ENCODE results near the gene SUSD5. TPM values are rescaled to one million over a fixed set of nuclear protein-coding genes. Genes with fewer than 3 reads are reported as not detected.
A peak's percentile ranks its signal among the peaks of the same experiment; 100 is the strongest.

Gene SUSD5
- polyA plus RNA-seq, 1 of the 3 experiments (the other 2 are of a cell fraction): 1.2 TPM

DNA sequence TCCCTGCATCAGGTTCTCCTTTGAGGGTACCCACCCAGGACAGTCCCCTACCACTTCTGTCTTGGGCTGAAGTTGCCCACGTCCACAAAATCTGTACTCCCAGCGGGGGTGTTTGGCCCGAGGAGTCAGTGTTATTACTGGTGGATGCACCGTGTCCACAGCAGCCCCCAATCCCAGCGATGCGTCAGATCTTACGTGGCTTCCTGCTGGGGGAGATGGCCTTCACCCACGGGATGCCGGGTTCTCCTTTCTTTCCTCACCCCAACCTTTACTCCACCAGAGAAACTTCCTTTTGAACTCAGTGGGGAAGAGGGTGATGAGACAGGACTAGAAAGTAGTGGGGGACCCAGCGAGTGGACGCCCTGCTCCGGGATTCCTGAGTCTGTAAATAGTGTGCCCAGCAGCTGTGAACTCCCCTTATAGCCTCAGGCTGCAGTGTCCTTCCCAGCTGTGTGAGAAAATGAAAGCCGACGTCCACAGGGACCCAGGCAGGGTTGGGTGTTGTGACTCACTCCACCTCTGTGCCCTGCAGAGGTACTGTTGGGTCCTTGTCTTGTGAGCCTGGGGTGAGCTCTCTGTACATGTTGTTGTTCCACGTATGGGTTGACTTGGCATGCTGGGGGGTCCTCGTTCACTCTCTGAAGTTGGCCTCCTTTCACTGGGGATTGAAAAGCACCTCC, 73.2 kb downstream of the SUSD5 start:
- 92% methylated on average over 13 of the region's 16 CpGs for WGBS (ENCODE audit: low lambda C conversion rate)
- H3K9me2 ChIP-seq: no peaks in the 10 kb centered on the region
- no peak overlapping the region for H3K9ac ChIP-seq
- CTCF ChIA-PET: interaction anchor here (0.6 to 4.5 kb wide), 4 partner anchors 14 to 227 kb away, joined by 3 to 25 read pairs (median 10); no protein-coding TSS in a partner anchor
- H3K9me3 ChIP-seq: no peaks in the 10 kb centered on the region
- H3K79me2 ChIP-seq (ENCODE audit: insufficient read depth): no peaks in the 10 kb centered on the region
- H4K20me1 ChIP-seq (ENCODE audit: insufficient read depth): no peaks in the 10 kb centered on the region
- peaks cover 16 to 27% of the 10 kb centered on the region in 2 experiments for H3K36me3 ChIP-seq (replicated peaks in 1 of 2; ENCODE audit: control insufficient read depth in 1 of 2, insufficient read depth in 2 of 2, low read length in 1 of 2)
- no peak overlapping the region for H3K27ac ChIP-seq (ENCODE audit: low read depth in 2 of 2, low read length in 1 of 2)
- no peak for DNase-seq
- no peak overlapping the region for H2AFZ ChIP-seq (ENCODE audit: low read depth)
- no peak overlapping the region for H3K4me2 ChIP-seq
- no peak overlapping the region for H3K4me3 ChIP-seq (ENCODE audit: low read depth in 2 of 2, low read length in 1 of 2)
- POLR2A ChIA-PET: no interaction called here
- H3K27me3 ChIP-seq (ENCODE audit: insufficient read depth): no peaks in the 10 kb centered on the region
- no peak for TF ChIP-seq JUND (IDR thresholded peaks at IDR 0.05)
- no peak for TF ChIP-seq CHD2 (IDR thresholded peaks at IDR 0.05; ENCODE audit: low read length, partially characterized antibody)
- H3K4me1 ChIP-seq (ENCODE audit: control insufficient read depth in 1 of 2, insufficient read depth in 2 of 2, low read depth in 1 of 2, low read length in 1 of 2): 0 out of 4 replicates have a peak, but pooled peaks cover 0 to 9% of the 10 kb centered on the region in 2 experiments
- peaks cover 4% of the 10 kb centered on the region for H3F3A ChIP-seq (replicated peaks; ENCODE audit: insufficient read depth)

DNA sequence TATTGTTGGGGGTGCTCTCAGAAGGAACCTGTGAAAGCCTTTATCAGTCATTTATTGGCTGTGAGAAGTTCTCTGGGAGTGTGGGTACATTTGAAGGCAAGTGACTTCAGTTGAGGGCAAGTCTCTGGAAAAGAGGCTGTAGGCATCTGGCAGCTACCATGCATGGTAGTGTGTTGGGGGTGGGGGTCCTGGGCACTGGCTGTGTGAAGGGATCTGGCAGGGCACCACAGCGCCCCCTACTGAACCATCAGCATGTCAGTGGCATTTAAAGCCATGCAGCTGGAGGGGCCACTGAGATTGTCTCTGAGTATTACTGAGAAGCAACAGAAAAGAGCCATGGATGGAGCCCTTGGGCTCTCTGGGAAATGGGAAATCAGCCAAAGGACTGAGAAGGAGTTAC, 74.2 kb downstream of the SUSD5 start:
- WGBS (ENCODE audit: low lambda C conversion rate): 40% methylated on average over 1 of the region's 1 CpG

DNA sequence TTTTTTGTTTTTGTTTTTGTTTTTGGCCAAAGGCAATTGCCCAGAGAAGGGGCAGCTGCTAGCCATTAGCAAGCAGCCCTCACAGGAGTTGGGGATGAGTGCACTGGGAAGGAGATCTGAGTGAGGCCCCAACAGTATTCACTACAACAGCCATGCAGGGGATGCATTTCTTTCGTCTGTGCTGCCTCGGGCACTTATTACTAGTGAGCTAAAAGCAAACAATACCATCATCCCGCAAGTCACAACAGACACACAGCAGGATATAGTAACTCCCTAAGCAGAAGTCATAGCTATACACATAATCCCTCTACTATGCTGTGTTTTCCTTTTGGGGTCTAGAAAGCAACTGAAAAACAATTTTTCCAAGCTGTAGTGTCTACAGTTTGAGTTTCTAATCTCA, 77.6 kb downstream of the SUSD5 start:
- no peaks in the 10 kb centered on the region for H3K9me3 ChIP-seq
- H3K9me2 ChIP-seq: no peaks in the 10 kb centered on the region
- WGBS (ENCODE audit: low lambda C conversion rate): 75% methylated on average over 3 of the region's 3 CpGs
- no peaks in the 10 kb centered on the region for H3K27me3 ChIP-seq (ENCODE audit: insufficient read depth)
- POLR2A ChIA-PET: no interaction called here
- H4K20me1 ChIP-seq (ENCODE audit: insufficient read depth): no peaks in the 10 kb centered on the region
- no peaks in the 10 kb centered on the region for H3K4me1 ChIP-seq (ENCODE audit: control insufficient read depth in 1 of 2, insufficient read depth in 2 of 2, low read depth in 1 of 2, low read length in 1 of 2)
- no peak overlapping the region for H3K9ac ChIP-seq
- no peaks in the 10 kb centered on the region for H3F3A ChIP-seq (replicated peaks; ENCODE audit: insufficient read depth)
- no peak overlapping the region for H2AFZ ChIP-seq (ENCODE audit: low read depth)
- CTCF ChIA-PET: interaction anchor here (0.9 to 2.7 kb wide), 4 partner anchors 10 to 232 kb away, joined by 3 to 17 read pairs (median 8); no protein-coding TSS in a partner anchor
- peaks cover 42 to 49% of the 10 kb centered on the region in 2 experiments for H3K36me3 ChIP-seq (replicated peaks in 1 of 2; ENCODE audit: control insufficient read depth in 1 of 2, insufficient read depth in 2 of 2, low read length in 1 of 2)
- H3K27ac ChIP-seq (ENCODE audit: low read depth in 2 of 2, low read length in 1 of 2): no peak overlapping the region
- DNase-seq: no peak
- TF ChIP-seq, protein P1, sequence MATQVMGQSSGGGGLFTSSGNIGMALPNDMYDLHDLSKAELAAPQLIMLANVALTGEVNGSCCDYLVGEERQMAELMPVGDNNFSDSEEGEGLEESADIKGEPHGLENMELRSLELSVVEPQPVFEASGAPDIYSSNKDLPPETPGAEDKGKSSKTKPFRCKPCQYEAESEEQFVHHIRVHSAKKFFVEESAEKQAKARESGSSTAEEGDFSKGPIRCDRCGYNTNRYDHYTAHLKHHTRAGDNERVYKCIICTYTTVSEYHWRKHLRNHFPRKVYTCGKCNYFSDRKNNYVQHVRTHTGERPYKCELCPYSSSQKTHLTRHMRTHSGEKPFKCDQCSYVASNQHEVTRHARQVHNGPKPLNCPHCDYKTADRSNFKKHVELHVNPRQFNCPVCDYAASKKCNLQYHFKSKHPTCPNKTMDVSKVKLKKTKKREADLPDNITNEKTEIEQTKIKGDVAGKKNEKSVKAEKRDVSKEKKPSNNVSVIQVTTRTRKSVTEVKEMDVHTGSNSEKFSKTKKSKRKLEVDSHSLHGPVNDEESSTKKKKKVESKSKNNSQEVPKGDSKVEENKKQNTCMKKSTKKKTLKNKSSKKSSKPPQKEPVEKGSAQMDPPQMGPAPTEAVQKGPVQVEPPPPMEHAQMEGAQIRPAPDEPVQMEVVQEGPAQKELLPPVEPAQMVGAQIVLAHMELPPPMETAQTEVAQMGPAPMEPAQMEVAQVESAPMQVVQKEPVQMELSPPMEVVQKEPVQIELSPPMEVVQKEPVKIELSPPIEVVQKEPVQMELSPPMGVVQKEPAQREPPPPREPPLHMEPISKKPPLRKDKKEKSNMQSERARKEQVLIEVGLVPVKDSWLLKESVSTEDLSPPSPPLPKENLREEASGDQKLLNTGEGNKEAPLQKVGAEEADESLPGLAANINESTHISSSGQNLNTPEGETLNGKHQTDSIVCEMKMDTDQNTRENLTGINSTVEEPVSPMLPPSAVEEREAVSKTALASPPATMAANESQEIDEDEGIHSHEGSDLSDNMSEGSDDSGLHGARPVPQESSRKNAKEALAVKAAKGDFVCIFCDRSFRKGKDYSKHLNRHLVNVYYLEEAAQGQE (IDR thresholded peaks at IDR 0.05; ENCODE audit: low read depth, low read length): no peak
- TF ChIP-seq GATA2 (CRISPR knock-in tag; IDR thresholded peaks at IDR 0.05) (no peak), SIN3A (IDR thresholded peaks at IDR 0.05; ENCODE audit: borderline replicate concordance, low read depth, low read length) (no peak), TEAD4 (IDR thresholded peaks at IDR 0.05; ENCODE audit: borderline replicate concordance, insufficient read depth) (no peak), NRF1 (IDR thresholded peaks at IDR 0.05; ENCODE audit: low read depth, low read length) (no peak), ELF1 (IDR thresholded peaks at IDR 0.05) (no peak), RXRA (IDR thresholded peaks at IDR 0.05; ENCODE audit: borderline replicate concordance, low read depth) (no peak)
- TF ChIP-seq, protein P2, sequence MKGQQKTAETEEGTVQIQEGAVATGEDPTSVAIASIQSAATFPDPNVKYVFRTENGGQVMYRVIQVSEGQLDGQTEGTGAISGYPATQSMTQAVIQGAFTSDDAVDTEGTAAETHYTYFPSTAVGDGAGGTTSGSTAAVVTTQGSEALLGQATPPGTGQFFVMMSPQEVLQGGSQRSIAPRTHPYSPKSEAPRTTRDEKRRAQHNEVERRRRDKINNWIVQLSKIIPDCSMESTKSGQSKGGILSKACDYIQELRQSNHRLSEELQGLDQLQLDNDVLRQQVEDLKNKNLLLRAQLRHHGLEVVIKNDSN (IDR thresholded peaks at IDR 0.05; ENCODE audit: borderline replicate concordance, low read depth): no peak
- H3K79me2 ChIP-seq (ENCODE audit: insufficient read depth): 0 out of 2 replicates have a peak, but pooled peaks cover 3% of the 10 kb centered on the region
- H3K4me2 ChIP-seq: no peak overlapping the region
- no peak overlapping the region for H3K4me3 ChIP-seq (ENCODE audit: low read depth in 2 of 2, low read length in 1 of 2)

More for the DNA sequence above, 74.2 kb downstream of the SUSD5 start:
- no peak overlapping the region for H2AFZ ChIP-seq (ENCODE audit: low read depth)
- CTCF ChIA-PET: interaction anchor here (0.8 to 4.5 kb wide), 6 partner anchors 9 to 228 kb away, joined by 3 to 25 read pairs (median 5); no protein-coding TSS in a partner anchor
- 0 out of 4 replicates have a peak, but pooled peaks cover 0 to 9% of the 10 kb centered on the region in 2 experiments for H3K4me1 ChIP-seq (ENCODE audit: control insufficient read depth in 1 of 2, insufficient read depth in 2 of 2, low read depth in 1 of 2, low read length in 1 of 2)
- H3K36me3 ChIP-seq (replicated peaks in 1 of 2; ENCODE audit: control insufficient read depth in 1 of 2, insufficient read depth in 2 of 2, low read length in 1 of 2): peaks cover 23 to 32% of the 10 kb centered on the region in 2 experiments
- no peak overlapping the region for H3K4me3 ChIP-seq (ENCODE audit: low read depth in 2 of 2, low read length in 1 of 2)
- no peak for TF ChIP-seq FOXJ3 (CRISPR knock-in tag; IDR thresholded peaks at IDR 0.05)
- TF ChIP-seq RAD21 (IDR thresholded peaks at IDR 0.05; ENCODE audit: low read length): no peak
- TF ChIP-seq, protein P3, sequence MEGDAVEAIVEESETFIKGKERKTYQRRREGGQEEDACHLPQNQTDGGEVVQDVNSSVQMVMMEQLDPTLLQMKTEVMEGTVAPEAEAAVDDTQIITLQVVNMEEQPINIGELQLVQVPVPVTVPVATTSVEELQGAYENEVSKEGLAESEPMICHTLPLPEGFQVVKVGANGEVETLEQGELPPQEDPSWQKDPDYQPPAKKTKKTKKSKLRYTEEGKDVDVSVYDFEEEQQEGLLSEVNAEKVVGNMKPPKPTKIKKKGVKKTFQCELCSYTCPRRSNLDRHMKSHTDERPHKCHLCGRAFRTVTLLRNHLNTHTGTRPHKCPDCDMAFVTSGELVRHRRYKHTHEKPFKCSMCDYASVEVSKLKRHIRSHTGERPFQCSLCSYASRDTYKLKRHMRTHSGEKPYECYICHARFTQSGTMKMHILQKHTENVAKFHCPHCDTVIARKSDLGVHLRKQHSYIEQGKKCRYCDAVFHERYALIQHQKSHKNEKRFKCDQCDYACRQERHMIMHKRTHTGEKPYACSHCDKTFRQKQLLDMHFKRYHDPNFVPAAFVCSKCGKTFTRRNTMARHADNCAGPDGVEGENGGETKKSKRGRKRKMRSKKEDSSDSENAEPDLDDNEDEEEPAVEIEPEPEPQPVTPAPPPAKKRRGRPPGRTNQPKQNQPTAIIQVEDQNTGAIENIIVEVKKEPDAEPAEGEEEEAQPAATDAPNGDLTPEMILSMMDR (IDR thresholded peaks at IDR 0.05): peak; percentile 52
- no peaks in the 10 kb centered on the region for H3K27me3 ChIP-seq (ENCODE audit: insufficient read depth)
- H4K20me1 ChIP-seq (ENCODE audit: insufficient read depth): no peaks in the 10 kb centered on the region
- DNase-seq: no peak
- no peaks in the 10 kb centered on the region for H3K79me2 ChIP-seq (ENCODE audit: insufficient read depth)
- H3F3A ChIP-seq (replicated peaks; ENCODE audit: insufficient read depth): peaks cover 4% of the 10 kb centered on the region
- H3K9ac ChIP-seq: no peak overlapping the region
- no peaks in the 10 kb centered on the region for H3K9me2 ChIP-seq
- POLR2A ChIA-PET: no interaction called here
- no peak overlapping the region for H3K27ac ChIP-seq (ENCODE audit: low read depth in 2 of 2, low read length in 1 of 2)
- no peak overlapping the region for H3K4me2 ChIP-seq
- no peaks in the 10 kb centered on the region for H3K9me3 ChIP-seq

All from SK-N-SH (cell line).